Measurements from ENCODE around the gene FAF1.

DNA sequence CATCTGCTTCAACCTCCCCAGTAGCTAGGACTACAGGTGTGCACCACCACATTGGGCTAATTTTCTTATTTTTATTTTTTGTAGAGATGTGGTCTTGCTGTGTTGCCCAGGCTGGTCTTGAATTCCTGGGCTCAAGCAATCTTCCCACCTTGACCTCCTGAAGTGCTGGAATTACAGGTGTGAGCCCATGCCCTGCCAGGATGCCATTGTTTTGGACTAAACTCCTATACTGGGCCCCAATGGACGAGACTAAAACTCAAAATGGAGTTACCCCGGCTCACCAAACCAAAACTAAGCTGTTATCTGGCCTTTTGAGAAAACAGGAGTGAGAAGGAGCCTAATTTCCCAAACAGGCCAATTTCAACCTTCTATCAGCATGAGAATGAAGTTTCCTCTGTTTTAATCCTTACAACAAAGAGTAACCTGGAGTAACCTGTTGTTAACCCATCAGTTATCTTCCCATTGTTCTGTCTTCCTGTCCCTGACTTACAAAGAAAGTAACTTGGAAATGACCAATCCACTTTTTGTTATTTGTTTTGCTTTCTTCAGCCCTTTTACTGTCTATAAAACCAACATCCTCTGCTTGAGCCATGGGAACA is 566.4 kb downstream of the FAF1 start:
- TF ChIP-seq L3MBTL2 (conservative IDR thresholded peaks at IDR 0.05): no peak
- no peak for TF ChIP-seq LEF1 (IDR thresholded peaks at IDR 0.05; ENCODE audit: borderline replicate concordance)
- TF ChIP-seq FOXM1 (IDR thresholded peaks at IDR 0.05; ENCODE audit: borderline replicate concordance): no peak
- TF ChIP-seq TARDBP (IDR thresholded peaks at IDR 0.05): no peak
- TF ChIP-seq FOXA1 (IDR thresholded peaks at IDR 0.05): no peak
- TF ChIP-seq CTBP1 (IDR thresholded peaks at IDR 0.05; ENCODE audit: borderline replicate concordance): no peak
- TF ChIP-seq NFRKB (IDR thresholded peaks at IDR 0.05): no peak
- no peak for TF ChIP-seq SP1 (IDR thresholded peaks at IDR 0.05)
- TF ChIP-seq, protein P1, sequence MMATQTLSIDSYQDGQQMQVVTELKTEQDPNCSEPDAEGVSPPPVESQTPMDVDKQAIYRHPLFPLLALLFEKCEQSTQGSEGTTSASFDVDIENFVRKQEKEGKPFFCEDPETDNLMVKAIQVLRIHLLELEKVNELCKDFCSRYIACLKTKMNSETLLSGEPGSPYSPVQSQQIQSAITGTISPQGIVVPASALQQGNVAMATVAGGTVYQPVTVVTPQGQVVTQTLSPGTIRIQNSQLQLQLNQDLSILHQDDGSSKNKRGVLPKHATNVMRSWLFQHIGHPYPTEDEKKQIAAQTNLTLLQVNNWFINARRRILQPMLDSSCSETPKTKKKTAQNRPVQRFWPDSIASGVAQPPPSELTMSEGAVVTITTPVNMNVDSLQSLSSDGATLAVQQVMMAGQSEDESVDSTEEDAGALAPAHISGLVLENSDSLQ (IDR thresholded peaks at IDR 0.05): no peak
- no peak for TF ChIP-seq SUZ12 (IDR thresholded peaks at IDR 0.05)
- TF ChIP-seq BHLHE40 (IDR thresholded peaks at IDR 0.05; ENCODE audit: borderline replicate concordance): no peak
- no peak for TF ChIP-seq FOXK2 (IDR thresholded peaks at IDR 0.05)
